ENCODE results near the gene ERCC6L2.

ERCC6L2 gene, protein sequence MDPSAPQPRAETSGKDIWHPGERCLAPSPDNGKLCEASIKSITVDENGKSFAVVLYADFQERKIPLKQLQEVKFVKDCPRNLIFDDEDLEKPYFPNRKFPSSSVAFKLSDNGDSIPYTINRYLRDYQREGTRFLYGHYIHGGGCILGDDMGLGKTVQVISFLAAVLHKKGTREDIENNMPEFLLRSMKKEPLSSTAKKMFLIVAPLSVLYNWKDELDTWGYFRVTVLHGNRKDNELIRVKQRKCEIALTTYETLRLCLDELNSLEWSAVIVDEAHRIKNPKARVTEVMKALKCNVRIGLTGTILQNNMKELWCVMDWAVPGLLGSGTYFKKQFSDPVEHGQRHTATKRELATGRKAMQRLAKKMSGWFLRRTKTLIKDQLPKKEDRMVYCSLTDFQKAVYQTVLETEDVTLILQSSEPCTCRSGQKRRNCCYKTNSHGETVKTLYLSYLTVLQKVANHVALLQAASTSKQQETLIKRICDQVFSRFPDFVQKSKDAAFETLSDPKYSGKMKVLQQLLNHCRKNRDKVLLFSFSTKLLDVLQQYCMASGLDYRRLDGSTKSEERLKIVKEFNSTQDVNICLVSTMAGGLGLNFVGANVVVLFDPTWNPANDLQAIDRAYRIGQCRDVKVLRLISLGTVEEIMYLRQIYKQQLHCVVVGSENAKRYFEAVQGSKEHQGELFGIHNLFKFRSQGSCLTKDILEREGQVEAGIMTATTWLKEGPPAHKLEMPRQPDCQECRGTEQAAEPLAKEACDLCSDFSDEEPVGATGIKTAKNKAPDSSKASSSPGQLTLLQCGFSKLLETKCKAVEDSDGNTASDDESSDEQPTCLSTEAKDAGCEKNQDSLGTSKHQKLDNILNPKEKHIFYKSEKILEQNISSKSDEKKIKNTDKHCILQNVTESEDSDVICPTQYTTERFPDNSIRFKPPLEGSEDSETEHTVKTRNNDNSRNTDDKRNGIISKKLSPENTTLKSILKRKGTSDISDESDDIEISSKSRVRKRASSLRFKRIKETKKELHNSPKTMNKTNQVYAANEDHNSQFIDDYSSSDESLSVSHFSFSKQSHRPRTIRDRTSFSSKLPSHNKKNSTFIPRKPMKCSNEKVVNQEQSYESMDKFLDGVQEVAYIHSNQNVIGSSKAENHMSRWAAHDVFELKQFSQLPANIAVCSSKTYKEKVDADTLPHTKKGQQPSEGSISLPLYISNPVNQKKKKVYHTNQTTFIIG (N-terminal part only)

DNA sequence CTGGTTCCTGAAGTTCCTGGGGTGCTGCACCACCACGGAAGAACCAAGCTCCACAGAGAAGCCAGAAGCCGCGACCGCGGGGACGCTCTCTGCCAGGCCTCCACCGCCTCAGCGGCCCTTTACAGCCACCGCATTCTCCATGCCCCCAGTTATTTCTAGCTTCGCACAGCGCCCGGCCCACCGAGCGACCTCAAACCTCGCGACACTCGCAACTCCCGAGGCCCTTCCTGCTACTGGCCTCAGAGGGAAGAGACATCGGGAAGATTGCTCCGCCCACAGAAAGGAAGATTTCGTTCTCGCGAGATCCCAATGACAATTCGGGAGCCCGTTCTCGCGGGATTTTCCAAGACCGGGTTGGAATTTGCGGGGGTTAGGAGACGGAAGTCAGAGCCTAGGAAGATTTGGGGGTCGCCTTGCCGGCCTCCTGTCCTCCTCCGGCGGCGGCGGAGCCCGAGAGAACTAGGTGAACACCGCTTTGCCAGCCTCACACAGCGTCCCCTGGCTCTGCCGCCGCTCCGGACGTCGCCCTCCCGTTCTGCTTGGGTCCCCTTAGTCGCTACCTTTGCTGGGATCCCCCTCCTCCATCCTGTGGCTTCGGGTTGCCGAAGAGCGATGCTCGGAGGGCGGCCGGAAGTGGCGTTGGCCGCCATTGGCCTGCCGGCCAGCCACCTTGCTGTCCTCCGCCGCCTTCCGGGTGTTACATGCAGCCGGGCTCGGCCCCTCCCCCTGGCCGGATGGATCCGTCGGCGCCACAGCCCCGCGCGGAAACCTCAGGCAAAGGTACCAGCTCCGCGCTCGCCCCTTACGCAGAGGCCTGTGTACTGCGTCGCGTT, at the start of gene ERCC6L2:
Gene ERCC6L2, plus strand, starts transcription at position 387 of the 833 bp plus-strand sequence. Its CDS starts 348 bp downstream, at position 735.
- peak; percentile 35 to 96 (median 86) for DNase-seq

DNA sequence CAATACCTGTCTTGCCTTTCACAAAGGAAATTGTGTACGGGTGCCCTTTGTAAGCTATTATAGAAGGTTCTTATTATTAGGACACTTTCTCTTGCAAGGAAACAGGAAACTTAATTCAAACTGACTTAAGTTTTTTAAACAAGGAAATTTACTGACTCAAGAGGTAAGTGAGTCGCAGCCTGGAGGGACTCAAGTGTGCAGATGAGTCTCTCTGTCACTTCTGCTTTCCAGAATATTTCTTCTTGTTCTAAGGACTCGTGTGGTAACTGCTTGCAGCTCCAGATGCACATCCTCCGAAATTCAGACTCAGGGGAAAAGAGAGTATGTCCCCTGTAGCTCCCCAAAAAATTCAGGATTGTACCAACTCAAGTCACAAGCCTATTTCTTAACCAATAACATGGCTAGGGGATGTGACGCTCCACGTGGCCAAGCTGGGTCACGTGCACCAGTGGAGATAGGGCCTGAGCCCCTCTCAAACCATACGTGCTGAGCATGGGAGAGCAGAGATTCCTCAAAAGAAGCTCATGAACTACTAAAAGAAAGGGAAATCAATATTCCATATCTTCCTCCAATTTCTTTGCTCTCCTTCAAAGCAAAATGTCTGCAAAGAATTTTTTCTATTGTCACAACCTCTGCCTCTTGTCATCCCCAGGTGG, 49.2 kb upstream of the ERCC6L2 start:
- no peak for DNase-seq

DNA sequence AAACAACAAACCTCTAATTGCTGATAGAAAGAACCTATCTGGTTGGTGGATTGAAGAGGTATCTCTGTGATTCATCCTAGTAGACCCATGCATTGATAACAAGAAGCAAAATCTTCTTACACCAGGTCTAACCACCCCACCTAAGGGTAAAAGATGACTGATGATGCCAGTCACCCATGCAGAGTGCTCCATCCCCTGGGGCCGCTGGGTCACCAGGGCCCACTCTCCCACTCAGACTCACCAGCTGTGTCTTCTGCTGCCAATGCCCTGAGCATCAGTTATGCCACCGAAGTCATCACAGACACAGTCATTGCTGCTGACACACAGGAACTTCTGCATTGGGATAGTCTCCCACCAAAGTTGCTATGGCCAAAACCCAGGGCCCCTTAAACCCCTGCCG, 44.7 kb upstream of the ERCC6L2 start:
- DNase-seq = no peak

DNA sequence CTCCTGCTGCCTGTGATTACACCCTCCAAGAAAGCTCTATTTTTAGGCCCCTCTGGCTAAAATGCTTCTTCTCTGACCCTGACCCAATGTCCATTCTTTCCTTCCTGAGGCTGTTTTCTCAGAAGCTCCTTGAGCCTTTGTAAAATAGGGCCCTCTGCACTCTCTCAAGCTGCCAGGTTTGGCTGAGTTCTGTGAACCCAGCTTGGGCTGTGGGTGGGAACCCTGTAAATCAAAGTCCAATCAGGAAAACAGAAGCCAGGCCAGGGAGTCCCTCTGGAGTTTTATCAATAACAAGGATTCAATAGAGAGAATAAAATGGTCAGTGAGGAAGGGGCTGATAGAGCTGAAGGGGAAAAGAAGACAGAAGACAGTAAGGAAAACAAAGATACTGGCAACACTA, 43.7 kb upstream of the ERCC6L2 start:
- DNase-seq = no peak

- no peak for DNase-seq
Observed at GRCh38 chr9:95833546-95834178, 41.8 kb upstream of the ERCC6L2 start.

DNA sequence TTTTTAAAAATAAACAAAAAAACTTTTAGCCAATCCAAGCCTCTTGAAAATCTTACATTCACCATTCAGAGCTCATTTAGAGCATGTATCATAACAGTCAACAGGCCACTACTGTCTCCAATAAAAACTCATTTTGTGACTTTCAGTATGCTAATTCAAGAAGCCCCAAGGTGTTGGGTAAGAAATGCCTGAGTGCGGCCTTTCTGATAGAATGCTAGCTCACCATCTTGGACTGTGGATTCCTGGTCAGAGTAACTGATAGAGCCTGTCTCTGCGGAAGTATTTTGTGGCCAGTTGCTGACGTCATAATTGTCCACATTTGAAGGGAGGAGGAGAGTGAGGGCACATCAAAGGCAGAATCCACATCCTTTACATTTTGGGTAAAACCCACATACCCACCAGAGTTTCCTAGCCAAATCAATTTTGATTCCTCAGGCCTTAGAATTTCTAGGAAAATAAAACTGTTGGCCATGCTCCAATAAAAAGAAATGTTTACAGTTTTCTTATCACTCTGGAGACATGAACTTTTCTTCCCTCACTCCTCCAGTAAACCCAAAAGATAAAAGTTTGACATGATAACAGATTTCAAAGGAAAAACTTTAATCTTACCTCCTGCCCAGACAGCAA, 41.1 kb upstream of the ERCC6L2 start:
- DNase-seq = no peak

- DNase-seq = no peak
Observed at GRCh38 chr9:95835393-95835792, 40.1 kb upstream of the ERCC6L2 start.

DNA sequence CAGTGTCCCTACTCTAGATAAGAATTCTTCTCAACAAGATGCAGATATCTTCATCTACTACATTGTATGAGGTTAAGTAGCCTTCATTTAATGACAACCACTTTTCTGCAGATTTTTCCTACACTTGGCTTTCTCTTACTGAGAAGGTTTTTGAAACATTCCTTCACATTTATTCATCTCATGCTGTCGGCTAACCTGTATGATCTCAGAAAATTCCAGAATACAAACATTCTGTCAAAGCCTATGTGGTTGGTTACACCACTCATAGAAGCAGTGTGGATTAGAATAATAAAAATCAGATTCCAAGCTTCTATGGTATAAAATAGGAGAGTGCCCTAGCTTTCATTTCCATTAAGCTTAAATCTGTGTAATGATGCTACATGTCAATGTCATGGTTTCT, 39.4 kb upstream of the ERCC6L2 start:
- no peak for DNase-seq

- no peak for DNase-seq
Observed at GRCh38 chr9:95839012-95839411, 36.5 kb upstream of the ERCC6L2 start.

DNA sequence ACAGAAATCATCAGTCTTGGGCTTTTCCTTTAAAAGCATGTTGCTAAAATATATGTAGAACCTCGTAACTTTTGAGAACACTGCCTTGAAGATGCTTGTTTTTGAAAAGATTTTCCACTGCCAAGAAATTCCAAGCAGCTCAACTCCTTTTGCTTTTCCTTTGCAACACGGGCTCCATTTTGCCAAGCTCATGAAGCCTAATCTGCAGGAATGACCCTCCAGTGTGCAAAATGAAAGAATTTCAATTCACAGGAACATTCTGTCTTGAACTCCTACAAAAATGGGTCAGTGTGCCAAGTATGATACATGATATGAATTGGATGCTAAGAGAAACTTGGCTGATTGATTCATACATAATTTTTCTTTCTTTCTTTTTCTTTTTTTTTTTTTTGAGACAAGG, 35.4 kb upstream of the ERCC6L2 start:
- DNase-seq = no peak

GRCh38 chr9:95841377-95841776, 34.1 kb upstream of the ERCC6L2 start:
- DNase-seq = no peak

DNA sequence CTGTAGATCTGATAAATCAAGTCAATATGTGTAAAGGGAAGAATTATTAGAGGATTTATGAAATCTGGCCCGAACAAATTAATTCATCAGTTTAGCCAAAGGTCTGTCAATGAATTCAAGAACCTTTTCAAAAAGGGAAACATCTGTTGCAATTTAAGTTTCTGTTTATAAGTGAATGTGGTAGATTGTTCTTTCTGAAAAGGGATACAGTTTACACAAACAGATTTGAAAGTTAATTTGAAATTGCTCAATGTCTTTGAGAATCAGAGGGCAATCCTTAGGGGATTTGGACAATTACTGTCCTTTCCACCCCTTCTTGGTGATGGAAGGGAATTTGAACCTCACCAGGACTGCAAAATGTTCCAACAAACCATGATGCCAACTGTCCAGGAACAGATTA, 29.7 kb upstream of the ERCC6L2 start:
- DNase-seq = no peak

- DNase-seq = no peak
Observed at GRCh38 chr9:95848764-95849163, 26.7 kb upstream of the ERCC6L2 start.

DNA sequence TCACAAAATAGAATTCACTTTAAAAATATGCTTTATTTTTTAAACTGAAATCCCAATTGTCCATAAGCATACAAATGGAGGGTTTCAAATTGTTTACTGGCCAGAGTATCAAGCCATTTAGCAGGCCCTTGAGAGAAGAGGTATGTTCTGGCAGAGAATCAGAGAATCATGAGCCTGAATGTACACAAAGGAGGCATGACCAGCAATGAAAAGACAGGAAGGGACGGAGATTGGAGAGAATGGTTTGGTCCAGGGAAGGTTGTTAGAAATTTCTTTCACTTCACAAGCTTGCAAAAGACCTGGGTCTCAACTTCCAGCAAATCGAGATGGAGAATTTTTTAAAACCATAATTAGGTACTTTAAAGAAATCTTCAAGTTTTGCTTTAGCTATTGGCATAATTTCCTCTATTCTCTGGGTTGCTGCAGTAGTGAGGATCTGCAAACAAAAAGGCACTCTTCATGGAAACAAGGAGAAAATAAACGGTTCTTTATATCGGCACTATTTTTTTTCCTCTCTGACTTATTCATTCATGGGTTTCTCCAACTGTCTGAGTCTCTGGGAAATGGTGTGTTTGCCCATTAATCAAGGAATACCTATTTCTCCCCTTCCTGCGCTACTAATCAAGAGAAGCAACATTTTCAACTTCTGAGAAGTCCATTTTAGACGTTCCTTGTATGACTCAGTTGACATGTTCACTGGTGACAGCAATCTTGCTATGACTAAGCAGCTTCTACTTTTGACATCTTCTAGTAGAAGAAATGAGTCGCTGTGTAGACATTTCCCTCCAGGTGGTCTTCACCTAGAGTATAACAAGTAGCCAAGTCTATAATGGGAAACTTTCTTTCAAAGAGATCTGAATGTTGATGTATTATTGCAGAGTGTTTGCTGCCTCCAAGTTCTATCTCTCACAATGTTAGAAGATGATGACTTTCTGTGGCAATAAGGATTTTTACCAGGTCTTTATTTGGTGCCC, 23.1 kb upstream of the ERCC6L2 start:
- peak in 1 of 56 donors; percentile 5 for DNase-seq

DNA sequence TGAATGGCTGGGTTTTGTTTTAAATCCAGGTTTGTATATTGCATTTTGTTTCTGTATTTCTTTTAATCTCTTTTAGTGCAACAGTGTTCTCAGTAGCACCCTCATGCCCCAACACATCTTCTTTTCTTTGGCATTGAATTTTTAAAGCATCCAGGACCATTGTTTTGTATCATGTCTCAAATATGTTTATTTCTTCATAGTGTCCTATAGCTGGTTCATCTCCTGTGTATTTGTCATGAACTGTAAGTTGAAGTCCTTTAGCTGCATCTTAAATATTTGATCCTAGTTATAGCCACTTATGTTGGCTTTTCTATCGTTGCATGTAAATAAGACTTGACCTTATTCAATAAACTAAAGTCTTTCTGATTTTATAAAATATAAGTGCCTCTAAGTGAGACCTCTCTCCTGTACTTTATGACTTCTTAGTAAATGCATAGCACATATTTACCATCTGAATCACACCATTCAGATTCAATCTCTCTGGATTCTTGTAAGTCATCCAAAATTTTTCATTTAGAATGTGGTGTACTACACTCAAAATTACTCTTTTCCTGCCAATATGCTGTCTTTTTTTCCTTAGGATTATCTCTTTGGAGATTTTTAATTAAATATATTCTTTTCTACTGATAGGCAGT, 21.0 kb upstream of the ERCC6L2 start:
- no peak for DNase-seq

DNA sequence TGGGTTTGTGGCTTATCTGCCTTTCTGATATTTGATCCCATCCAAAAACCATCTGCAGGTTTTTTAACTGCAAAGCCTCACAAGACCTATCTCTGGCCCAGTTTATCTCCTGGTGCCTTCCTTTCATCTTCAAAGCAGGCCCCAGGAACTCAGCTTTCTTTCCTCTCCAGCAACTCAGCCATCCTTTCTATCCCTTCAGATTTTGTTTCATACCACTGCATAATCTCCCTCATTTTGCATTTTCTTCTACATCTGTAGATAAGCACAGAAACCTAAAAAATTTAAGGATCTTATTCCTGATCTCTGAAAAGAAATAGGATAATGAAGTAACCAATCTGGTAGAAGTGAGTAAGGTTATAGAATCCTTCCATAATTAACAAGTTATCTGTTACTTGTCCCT, 19.5 kb upstream of the ERCC6L2 start:
- no peak for DNase-seq

GRCh38 chr9:95857124-95857523, 18.4 kb upstream of the ERCC6L2 start:
- no peak for DNase-seq

GRCh38 chr9:95857896-95858295, 17.6 kb upstream of the ERCC6L2 start:
- no peak for DNase-seq

All from nucleus accumbens (tissue), 56 donors.